GM10266 (cell line): Measurements from ENCODE around the gene LIPC.

Experiments used
- DNase-seq: peaks from one replicate; pipeline ENCODE4 v3.0.0; 2012; ENCODE audit errors: extremely low spot score
- TF ChIP-seq, protein P1 (sequence below): IDR thresholded peaks from 2 replicates; pipeline ENCODE4 v1.5.1; 2012; ENCODE audit warnings: mild to moderate bottlenecking, low read depth; ENCODE audit not compliant: control insufficient read depth, insufficient read depth; ENCODE audit errors: missing control alignments

The LIPC gene

DNA sequence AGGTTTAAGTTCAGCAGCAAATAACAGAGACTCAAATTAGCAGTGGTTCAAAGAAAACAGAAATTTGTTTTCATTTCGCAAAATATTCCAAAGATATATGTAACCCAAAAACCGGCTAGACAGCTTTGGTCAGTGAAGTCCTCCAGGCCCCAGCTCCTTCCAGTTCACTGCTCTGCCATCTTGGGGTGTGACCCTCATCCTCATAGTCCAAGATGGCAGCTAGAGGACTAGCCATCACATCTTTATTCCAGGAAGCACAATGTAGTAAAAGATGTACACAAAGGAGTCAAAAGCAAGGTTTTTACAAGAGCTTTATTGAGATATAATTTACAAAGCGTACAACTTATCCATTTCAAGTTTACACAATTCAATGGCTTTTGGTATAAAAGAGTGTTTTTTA is 107.1 kb downstream of the LIPC start:
- DNase-seq, result no peak
- TF ChIP-seq, protein P1, sequence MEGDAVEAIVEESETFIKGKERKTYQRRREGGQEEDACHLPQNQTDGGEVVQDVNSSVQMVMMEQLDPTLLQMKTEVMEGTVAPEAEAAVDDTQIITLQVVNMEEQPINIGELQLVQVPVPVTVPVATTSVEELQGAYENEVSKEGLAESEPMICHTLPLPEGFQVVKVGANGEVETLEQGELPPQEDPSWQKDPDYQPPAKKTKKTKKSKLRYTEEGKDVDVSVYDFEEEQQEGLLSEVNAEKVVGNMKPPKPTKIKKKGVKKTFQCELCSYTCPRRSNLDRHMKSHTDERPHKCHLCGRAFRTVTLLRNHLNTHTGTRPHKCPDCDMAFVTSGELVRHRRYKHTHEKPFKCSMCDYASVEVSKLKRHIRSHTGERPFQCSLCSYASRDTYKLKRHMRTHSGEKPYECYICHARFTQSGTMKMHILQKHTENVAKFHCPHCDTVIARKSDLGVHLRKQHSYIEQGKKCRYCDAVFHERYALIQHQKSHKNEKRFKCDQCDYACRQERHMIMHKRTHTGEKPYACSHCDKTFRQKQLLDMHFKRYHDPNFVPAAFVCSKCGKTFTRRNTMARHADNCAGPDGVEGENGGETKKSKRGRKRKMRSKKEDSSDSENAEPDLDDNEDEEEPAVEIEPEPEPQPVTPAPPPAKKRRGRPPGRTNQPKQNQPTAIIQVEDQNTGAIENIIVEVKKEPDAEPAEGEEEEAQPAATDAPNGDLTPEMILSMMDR, result no peak

DNA sequence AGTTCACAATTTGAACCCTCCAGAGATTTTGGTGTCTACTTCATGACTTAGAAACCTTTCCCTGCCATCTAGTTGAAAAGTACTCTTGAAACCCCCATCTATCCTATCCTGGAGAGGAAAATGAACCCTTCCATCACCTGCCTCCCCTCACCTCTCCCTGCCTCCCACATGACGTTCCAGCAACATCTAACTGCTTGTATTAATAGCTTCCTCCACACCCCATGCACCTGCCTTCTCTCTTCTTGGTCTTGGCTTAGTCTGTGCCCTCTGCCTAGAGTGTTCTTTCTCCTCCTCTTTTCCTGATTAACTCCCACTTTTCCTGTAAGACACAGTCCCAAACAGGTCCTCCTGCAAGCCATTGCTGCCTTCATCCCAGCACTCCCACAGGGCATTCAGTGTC is 107.8 kb downstream of the LIPC start:
- DNase-seq, result no peak
- TF ChIP-seq, protein P1, result no peak

DNA sequence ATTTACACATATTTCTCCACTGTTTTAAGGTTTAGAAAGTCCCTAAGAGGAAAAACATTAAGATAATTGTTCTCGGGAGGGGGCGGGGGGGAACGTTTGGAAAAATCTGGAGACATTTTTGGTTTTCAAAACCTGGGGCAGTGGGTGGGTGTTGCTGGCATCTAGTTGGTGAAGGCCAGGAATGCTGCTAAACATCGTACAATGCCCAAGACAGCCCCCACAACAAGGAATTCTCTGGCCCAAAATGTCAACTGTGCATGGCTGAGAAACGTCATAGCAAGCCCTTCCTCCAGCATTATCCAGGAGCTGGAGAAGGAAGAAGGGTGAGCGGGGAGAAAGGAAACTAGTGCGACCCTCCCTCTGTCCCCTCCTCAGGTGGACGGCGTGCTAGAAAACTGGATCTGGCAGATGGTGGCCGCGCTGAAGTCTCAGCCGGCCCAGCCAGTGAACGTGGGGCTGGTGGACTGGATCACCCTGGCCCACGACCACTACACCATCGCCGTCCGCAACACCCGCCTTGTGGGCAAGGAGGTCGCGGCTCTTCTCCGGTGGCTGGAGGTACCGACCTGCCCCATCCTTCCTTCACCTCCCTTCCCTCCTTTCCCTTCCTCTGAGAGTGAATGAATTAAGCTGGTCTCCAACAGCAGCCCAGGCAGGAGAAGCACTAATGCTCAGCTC is 109.8 kb downstream of the LIPC start:
- no peak for DNase-seq
- TF ChIP-seq, protein P1, result no peak

DNA sequence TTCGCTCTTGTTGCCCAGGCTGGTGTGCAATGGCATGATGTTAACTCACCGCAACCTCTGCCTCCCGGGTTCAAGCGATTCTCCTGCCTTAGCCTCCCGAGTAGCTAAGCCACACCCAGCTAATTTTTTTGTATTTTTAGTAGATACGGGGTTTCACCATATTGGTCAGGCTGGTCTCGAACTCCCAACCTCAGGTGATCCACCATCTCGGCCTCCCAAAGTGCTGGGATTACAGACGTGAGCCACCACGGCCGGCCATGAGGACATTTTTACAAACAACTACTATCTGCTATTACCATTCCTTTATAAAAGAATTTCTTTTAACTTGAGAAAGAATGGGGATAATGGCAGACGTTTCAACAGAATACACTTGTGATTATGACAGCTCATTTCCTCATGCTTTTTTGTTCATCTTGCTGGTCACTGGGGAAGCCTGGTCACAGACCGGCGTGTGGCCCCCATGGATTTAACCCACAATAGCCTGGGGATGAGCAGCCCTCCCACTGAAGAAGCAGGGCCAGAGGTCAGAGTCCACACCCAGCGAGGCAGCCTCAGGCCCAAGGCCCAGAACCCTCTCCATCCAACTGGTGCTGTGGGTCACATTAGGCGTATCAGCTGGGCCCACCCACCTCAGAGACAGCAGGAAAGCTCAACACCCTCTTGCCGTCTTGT is 112.0 kb downstream of the LIPC start:
- no peak for DNase-seq
- TF ChIP-seq, protein P1, result no peak

DNA sequence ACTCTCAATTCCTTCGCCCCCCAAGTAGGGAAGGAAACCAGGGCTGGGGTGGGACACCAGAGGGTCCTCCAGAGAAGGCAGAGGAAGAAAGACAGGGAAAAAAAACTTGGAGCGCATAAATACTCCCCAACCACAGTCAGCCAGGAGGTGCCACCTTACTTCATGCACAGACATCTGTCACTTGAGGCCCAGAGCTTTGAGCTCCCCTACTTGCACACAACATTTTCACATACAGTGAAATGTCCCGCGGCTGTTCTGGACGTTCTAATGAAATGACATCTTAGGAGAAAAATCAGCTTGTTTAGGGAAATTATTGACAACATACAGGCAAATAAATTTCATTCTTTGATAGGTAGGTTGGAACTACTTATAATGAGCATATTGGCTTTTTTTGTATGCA is 113.0 kb downstream of the LIPC start:
- TF ChIP-seq, protein P1, result no peak
- no peak for DNase-seq

DNA sequence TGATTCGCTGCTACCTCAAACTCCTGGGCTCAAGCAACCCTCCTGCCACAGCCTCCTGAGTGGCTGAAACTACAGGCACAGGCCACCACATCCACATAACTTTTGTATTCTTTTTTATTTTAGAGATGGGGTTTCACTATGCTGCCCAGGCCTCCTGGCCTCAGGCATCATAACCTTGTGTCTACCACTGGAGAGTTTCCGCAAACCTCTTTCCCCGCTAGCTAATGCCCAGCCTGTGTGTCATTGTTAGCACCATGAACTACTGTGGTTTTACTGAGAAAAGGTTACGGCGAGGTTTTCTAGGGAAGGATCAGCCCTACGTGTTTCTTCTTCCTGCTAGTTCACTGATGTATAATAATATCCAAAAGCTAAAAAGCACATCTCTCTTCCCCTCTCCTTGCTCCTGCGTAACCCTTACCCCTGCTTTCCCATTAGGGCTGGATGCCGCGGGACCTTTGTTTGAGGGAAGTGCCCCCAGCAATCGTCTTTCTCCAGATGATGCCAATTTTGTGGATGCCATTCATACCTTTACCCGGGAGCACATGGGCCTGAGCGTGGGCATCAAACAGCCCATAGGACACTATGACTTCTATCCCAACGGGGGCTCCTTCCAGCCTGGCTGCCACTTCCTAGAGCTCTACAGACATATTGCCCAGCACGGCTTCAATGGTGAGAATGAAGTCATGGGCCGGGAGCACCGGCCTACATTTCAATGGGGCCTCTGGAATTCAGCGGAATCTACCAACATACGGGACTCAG is 113.7 kb downstream of the LIPC start:
- DNase-seq, result no peak
- TF ChIP-seq, protein P1, result no peak
